Cerebellar cortex (tissue), 1 donor: ENCODE measurements around the gene CAVIN1.
"Not testable (repeated sequence)": the region's sequence is repeated elsewhere in the genome, so short reads cannot be mapped to it uniquely, and the experiment has no call there.

Experiments
- DNase-seq: peaks from one replicate; pipeline ENCODE4 v3.0.0-alpha.2; 2015; ENCODE audit warnings: low spot score

CAVIN1 gene

GRCh38 chr17:42405963-42406495 is 17.0 kb downstream of the CAVIN1 start:
- peak; percentile 75 for DNase-seq

- DNase-seq: no peak
Observed at GRCh38 chr17:42405076-42405475, 18.0 kb downstream of the CAVIN1 start.

DNA sequence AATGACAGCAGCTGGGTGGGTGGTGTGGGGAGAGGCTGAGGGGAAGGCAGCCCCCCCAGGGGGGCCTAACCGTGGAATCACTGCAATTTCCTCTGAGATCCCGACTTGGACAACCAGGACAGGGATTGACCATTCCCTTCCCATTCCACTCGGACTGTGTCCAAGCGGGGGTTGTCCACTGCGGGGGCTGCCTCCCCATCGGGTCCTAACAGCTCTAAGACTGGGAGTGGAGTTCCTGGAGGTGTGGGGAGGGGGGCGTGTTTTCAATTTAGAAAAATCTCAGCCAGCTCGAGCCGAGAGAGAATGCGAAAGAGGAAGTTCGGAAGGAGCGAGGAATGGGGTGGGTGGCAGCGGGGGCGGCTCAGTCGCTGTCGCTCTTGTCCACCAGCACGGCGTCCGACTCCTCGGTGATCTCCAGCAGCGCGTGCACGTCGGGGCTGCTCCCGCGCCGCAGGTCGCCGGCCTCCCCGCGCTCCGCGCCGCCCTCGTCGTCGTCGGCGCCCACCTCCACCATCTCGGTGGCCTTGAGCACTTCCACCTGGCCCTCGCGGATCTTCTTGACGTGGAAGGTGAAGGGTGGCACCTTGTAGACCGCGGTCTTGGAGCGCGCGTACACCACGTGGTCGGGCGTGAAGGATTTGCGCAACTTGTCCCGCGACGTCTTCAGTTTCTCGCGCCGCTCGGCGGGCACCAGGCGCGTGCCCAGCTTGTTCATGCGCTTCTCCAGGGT is 18.6 kb downstream of the CAVIN1 start:
- DNase-seq: no peak

DNA sequence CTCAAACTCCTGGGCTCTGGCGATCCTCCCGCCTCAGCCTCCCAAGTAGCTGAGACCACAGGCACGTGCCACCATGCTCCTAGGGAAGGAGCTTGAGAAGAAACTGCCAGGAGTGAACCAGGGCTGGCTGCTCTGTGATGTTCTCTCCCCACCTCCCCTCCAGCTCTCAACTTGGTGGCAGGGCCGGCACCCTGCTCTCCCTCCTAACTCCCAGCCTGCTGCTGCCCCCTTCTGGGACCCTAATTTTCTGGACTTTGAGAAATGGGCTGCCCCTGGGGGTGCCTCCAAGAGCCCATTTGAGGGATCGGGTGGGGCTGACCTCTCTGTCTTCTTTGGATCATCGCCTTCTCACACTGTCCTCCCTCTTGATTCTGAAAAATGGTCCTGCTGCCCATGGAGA is 19.9 kb downstream of the CAVIN1 start:
- DNase-seq: peak; percentile 52

DNA sequence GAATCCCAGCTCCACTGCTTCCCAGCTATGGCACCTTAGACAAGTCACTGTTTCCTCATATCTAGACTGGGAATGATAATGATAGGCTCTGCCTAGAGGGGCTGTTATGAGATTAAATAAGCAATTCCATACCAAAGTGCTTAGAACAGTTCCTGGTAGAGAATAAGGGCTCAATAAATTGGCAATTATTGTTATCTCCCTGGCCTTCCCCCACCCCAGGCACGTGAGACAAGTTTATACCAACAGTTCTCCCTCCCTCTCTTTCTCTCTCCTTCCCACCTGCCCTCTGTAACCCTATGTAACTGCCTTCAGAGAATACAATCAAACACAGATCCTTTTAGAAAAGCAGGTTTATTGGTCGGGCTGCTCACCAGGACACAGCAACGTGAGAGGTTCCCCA is 20.9 kb downstream of the CAVIN1 start:
- DNase-seq: peak; percentile 44

DNA sequence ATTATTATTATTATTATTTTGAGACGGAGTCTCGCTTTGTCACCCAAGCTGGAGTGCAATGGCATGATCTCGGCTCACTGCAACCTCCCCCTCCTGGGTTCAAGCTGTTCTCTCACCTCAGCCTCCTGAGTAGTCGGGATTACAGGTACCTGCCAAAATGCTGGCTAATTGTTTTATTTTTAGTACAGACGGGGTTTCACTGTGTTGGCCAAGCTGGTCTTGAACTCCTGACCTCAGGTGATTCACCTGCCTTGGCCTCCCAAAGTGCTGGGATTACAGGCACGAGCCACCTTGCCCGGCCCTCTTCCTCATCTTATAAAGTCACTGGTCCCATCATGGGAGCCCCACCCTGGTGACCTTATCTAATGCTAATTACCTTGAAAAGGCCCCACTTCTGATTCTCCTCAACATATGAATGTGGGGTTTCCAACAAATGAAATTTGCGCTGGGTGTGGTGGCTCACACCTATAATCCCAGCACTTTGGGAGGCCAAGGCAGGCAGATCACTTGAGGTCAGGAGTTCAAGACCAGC is 22.1 kb downstream of the CAVIN1 start:
- DNase-seq: not testable (repeated sequence)

- peak; percentile 74 for DNase-seq
Observed at GRCh38 chr17:42399948-42400843, 22.9 kb downstream of the CAVIN1 start.

DNA sequence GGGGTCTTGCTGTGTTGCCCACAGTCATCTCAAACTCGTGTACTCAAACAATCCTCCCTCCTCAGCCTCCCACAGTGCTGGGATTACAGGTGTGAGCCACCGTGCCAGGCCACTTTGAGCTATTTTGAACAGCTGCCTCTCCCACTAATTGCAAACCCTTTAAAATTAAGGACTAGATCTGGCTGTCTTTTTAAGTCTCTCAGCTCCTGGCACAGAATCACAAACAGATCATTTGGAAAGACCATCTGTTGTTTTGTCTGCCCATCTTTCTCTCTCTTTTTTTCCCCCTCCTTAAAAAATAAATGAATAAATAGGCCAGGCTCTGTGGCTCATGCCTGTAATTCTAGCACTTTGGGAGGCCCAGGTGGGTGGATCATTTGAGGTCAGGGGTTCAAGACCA is 23.9 kb downstream of the CAVIN1 start:
- DNase-seq: peak; percentile 87

GRCh38 chr17:42395601-42396000 is 27.5 kb downstream of the CAVIN1 start:
- DNase-seq: not testable (repeated sequence)

DNA sequence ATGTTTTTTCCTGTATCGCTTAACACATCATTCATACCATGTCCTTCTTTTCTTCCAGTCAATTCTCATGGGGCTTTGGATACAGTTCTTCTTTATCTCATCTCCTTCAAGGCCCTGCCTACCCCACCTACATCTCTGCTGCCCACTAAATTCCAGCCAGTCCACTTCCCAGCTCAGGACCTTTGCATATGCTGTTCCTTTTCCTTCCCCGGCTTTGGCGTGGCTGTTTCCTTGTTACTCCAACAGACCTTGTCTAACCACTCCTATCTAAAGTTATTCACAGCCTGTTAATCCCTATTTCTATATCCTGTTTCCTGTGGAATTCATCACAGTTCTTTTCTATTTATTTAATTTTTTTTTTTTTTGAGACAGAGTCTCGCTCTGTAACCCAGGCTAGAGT is 28.2 kb downstream of the CAVIN1 start:
- no peak for DNase-seq

- no peak for DNase-seq
Observed at GRCh38 chr17:42392692-42393415, 30.2 kb downstream of the CAVIN1 start.

DNA sequence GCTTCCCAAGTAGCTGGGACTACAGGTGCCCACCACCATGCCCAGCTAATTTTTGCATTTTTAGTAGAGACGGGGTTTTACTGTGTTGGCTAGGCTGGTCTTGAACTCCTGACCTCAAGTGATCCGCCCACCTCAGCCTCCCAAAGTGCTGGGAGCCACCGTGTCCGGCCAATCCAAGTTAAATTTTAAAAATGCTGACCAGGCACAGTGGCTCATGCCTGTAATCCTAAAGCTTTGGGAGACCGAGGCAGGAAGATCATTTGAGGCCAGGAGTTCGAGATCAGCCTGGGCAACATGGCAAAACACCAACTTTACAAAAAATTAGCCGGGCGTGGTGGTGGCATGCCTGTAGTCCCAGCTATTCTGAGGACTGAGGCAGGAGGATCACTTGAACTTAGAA is 31.6 kb downstream of the CAVIN1 start:
- not testable (repeated sequence) for DNase-seq

- no peak for DNase-seq
Observed at GRCh38 chr17:42389899-42390298, 33.2 kb downstream of the CAVIN1 start.

DNA sequence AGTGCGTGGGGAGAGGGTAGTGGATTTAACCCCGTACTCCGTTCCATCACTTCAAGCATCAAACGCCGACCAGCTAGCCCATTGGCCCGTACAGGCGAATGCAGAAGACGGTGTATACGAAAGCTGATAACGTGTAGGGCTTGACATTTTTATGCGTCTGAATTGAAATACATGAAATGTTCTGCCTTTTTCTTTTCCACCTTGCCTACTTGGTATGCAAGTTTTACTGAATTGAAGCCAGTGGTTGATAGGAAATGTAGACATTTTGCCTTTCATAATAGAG is 34.0 kb downstream of the CAVIN1 start:
- no peak for DNase-seq

GRCh38 chr17:42388381-42389134 is 34.5 kb downstream of the CAVIN1 start, which contains the start of gene STAT3:
Gene STAT3, minus strand, starts transcription at chr17:42388442. Its CDS starts 39,926 bp downstream, at chr17:42348516.
- DNase-seq: peak; percentile 100

GRCh38 chr17:42387661-42388380 is 35.2 kb downstream of the CAVIN1 start:
- peak; percentile 41 for DNase-seq

DNA sequence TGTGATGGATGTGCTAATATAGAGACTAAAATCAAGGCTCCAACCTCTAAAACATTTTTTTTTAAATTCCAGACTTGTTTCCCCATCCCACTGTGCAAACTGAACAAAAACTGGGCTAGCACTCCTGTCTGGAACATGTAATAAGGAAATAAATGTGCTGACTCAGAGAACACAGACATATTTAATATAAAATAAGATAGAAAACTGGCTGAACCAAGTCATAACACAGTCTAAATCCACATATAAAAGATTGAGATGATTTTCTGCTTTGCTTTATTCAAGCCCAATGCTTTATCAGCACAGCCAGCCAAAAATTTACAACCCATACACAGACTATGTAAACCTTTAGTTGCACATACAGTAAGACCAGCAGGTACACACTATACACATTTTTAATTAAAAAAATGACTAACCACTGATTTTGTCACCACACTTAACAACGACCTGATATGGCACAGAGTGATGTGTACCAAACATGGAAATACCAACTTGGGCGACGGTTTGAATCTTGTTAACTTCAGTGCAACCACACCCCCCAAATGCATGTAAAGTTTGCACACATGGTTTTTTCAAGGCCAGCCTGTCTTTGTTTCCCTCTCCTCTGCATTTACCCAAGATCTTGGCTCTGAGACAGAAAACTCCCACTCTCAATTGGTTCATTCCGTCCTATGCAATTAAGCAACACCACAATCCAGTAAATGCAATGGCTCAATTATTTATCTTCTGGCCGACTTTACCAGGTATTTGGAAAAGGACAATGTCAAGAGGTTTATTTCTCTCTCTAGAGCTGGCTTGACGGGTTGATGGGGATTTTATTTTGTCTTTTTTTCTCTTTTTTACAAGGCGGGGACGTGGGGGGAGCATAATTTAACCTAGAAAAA is 36.0 kb downstream of the CAVIN1 start:
- no peak for DNase-seq

GRCh38 chr17:42381898-42382297 is 41.2 kb downstream of the CAVIN1 start:
- DNase-seq: no peak

GRCh38 chr17:42380935-42381334 is 42.1 kb downstream of the CAVIN1 start:
- no peak for DNase-seq
